GM18499 (cell line): ENCODE measurements around the gene AKAP10.
"Not testable (repeated sequence)": the region's sequence is repeated elsewhere in the genome, so short reads cannot be mapped to it uniquely, and the experiment has no call there.

Experiments
- ATAC-seq: cut with Tn5 transposase; IDR thresholded peaks from one replicate; pipeline ENCODE4 v1.9.1; 2021; ENCODE audit warnings: moderate number of reproducible peaks; ENCODE audit not compliant: insufficient read depth, unreplicated experiment

AKAP10 gene

GRCh38 chr17:19977293-19978208, at the start of gene AKAP10:
AKAP10 (minus strand) TSS chr17:19977828; CDS start chr17:19977679, 149 bp downstream.
- ATAC-seq, result peak; percentile 57

GRCh38 chr17:20026960-20027359, 49.3 kb upstream of the AKAP10 start:
- ATAC-seq, result no peak

DNA sequence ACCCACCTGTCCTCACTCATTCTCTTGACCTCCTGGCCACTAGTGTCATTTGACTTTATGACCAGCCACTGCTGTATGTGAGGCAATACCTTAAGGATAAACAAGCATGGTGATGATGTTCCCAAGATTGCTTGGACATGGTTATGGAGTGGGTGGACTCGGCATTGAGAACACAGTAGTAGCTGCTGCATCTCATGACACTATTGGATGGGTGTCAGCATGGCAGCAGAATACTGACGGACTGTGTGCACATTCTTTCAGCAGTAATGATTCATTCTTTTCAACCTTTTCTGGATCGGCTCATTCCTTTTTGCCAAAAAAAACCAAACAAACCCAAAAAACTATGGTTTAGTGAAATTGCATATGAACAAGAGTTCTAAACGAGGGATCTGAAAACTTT, 45.1 kb upstream of the AKAP10 start:
- ATAC-seq, result no peak

GRCh38 chr17:20016475-20016992, 38.9 kb upstream of the AKAP10 start:
- ATAC-seq, result not testable (repeated sequence)

DNA sequence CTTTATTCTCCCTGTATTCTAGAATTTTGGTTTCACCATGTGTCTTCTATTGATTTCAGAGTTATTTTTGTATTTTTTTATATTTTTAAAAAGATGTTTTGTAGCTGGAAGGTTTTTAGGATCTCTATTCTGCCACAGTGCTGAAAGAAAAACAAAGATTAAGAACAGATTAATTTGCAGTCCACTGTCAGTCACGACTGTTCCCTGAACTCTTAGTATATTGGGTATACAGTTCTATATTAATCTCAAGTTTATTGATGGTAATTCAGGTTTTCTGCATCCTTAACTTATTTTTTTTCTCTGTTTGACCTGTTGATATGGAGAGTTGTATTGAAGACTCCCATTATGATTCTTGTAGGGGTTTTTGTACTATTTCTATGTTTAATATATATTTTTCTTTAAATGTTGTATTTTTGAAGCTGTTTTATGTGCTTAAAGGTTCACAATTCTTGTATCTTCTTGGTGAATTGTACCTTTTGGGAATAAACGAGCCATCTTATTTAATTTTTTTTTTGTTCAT, 34.4 kb upstream of the AKAP10 start:
- no peak for ATAC-seq

- ATAC-seq, result no peak
Measured at GRCh38 chr17:20010936-20011335, 33.3 kb upstream of the AKAP10 start.

GRCh38 chr17:20010099-20010863, 32.7 kb upstream of the AKAP10 start:
- ATAC-seq, result no peak

DNA sequence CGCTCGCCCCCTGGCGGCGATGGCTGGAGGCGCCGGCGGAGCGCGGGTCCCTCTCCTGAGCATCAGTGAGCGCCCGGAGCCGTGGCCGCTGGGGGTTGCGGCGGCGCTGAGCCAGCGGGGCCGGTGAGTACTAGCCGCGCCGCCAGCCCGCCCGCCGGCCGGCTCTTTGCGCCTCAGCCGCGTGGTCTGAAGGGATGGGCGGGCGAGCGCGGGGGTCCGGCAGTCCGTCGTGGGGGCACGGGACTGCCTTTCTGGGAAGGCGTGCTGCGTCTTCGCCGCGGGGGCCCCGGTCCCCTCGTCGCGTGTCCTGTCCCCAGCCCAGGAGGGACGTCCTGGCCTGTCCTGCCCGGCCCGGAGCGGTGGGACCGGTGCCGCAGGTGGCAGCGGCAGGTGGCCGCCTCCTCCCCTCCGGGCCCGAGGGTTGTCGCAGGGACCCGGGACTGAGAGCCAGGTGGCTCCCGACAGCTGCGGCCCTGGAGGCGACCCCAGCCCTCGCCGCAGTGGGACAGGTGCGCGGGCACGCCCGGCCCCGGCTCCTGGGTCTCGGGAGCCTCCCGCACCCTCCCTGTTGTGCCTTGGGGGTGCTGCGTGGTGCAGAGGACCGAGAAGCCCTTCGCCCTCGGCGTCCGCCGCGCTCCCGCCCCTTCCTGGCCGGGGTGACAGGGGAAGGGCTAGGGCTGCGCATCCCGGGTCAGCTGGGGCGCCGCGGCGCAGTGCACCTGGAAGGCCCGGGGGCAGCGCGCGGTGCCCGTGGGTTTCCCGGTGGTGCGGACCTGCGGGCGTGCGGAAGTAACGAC, 31.9 kb upstream of the AKAP10 start, which contains the start of gene SPECC1:
Gene SPECC1, plus strand, starts transcription at position 58 of the 797 bp plus-strand sequence. CDS start 87,293 bp downstream, outside the sequence.
- ATAC-seq, result no peak

GRCh38 chr17:20009052-20009301, 31.3 kb upstream of the AKAP10 start:
- ATAC-seq, result no peak

- no peak for ATAC-seq
Measured at GRCh38 chr17:20008242-20009051, 30.8 kb upstream of the AKAP10 start.

- no peak for ATAC-seq
Measured at GRCh38 chr17:19996502-19996901, 18.9 kb upstream of the AKAP10 start.

DNA sequence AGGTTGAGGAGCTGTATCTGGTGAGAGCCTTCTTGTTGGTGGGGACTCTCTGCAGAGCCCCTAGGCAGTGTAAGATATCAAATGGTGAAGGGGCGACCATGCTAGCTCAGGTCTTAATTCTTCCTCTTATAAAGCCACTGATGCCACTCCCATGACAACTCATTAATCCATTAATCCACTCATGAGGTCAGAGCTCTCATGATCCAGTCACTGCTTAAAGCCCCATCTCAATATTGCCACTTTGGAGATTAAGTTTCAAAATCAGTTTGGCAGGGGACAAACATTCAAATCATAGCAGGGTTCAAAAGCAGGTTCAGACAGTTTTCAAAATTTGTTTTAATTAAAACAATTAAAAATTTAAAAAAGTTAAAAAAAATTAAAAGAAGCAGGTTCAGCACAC, 18.5 kb upstream of the AKAP10 start:
- ATAC-seq, result no peak

DNA sequence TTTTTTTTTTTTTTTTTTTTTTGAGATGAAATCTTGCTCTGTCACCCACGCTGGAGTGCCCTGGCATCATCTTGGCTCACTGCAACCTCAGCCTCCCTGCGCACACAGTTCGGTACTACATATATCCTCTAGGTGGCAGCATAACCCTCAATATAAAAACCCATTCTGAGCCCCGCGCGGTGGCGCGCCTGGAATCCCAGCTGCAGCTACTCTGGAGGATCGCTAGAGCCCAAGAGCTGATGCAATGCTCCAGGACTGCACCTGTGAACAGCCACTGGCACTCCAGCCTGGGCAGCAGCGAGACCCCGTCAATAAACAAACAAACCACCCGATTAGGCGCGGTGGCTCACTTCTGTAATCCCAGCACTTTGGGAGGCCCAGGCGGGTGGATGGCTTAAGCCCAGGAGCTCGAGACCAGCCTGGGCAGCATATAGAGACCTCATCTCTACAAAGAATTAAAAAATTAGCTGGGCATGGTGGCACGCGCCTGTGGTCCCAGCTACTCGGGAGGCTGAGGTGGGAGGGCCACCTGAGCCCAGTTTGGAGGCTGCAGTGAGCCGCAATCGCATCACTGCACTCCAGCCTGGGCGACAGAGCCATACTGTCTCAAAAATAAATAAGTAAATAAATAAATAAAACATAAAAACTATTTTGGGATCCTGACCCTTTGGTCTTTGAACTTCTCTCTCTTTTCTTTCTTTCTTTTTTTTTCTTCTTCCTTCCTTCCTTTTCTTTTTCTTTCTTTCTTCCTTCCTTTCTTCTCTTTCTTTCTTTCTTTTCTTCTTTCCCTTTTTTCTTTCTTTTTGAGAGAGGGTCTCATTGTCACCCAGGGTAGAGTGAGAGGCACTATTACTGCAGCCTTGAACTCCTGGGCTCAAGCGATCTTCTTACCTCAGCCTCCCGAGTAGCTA, 15.4 kb upstream of the AKAP10 start:
- ATAC-seq, result peak; percentile 57

DNA sequence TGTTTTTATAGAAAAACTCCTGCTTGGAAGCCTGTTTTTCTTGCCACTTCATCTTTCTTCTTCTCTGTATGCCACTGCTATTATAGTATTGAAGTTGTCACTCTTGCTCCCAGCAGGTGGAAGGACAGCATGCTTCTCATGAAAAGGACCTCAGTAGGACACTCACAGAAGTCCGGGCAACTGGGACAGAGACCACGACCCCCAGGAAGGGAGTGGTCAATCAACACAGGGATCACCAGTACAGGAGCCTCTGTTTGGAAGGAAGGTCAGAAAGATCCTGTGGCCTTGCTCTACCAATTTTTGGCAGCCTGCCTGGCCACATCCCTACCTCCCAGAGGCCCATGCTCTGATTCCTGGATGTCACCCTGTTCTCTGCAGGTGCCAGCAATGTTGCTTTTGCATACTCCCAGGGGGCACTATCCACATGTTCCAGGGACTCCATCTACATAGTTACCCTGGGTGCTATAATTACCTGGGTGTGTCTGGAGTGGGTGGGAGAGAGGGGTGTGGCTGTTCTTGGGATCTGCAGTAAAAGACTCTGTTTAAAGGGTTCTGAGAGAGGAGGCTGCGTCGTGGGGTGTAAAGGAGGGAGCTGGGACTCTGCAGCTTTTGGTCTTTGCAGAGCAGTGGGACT, 13.7 kb upstream of the AKAP10 start:
- no peak for ATAC-seq

DNA sequence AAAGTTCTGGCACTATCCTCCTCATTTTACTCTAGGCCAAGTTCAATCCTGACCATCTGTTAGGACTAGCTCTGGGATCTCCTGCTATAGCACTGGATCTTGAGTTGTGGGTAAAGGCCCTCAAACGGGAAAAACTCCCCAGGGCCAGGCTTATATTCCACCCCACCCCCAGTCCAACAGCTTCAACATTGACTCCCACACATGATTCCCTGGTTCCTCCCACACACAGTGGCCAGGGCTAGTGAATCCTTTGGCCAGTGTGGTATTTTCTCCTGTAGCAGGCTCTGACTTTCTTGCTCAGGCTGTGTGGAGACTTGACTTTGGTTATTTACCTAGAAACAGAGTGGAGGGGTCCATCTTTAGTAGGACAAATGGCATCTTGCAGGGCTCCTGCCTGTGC, 10.3 kb upstream of the AKAP10 start:
- ATAC-seq, result no peak

GRCh38 chr17:19986941-19987861, 9.6 kb upstream of the AKAP10 start:
- ATAC-seq, result no peak
